Ectodermal cell (in vitro differentiated cells): Measurements from ENCODE around the gene PDLIM7.

Experiments used
- H3K27ac ChIP-seq: 2 replicates; pipeline ENCODE4 v1.7.0; 2013; ENCODE audit warnings: mild to moderate bottlenecking, low read depth, low read length; ENCODE audit not compliant: insufficient read depth, poor library complexity, severe bottlenecking
- H3K27me3 ChIP-seq: 2 replicates; pipeline ENCODE4 v1.7.0; 2013; ENCODE audit warnings: mild to moderate bottlenecking, low read length; ENCODE audit not compliant: insufficient read depth, control insufficient read depth, poor library complexity, severe bottlenecking
- H3K36me3 ChIP-seq: one replicate; pipeline ENCODE4 v1.7.0; 2013; ENCODE audit warnings: low read length; ENCODE audit not compliant: control insufficient read depth, insufficient read depth
- H3K4me1 ChIP-seq: one replicate; pipeline ENCODE4 v1.7.0; 2013; ENCODE audit warnings: low read length; ENCODE audit not compliant: control insufficient read depth, insufficient read depth
- H3K4me3 ChIP-seq: 2 replicates; pipeline ENCODE4 v1.7.0; 2013; ENCODE audit warnings: low read depth, low read length, control low read depth; ENCODE audit not compliant: insufficient read depth
- H3K9me3 ChIP-seq: 2 replicates; pipeline ENCODE4 v1.7.0; 2013; ENCODE audit warnings: mild to moderate bottlenecking, low read length, moderate library complexity; ENCODE audit not compliant: control insufficient read depth
- WGBS, 2 experiments: methylation state at CpG; one replicate each; pipeline ENCODE4 v1.1.7; 2013; ENCODE audit warnings: missing lambda C conversion rate in 2 of 2; 5-methylcytosine and 5-hydroxymethylcytosine counted together

Gene PDLIM7

DNA sequence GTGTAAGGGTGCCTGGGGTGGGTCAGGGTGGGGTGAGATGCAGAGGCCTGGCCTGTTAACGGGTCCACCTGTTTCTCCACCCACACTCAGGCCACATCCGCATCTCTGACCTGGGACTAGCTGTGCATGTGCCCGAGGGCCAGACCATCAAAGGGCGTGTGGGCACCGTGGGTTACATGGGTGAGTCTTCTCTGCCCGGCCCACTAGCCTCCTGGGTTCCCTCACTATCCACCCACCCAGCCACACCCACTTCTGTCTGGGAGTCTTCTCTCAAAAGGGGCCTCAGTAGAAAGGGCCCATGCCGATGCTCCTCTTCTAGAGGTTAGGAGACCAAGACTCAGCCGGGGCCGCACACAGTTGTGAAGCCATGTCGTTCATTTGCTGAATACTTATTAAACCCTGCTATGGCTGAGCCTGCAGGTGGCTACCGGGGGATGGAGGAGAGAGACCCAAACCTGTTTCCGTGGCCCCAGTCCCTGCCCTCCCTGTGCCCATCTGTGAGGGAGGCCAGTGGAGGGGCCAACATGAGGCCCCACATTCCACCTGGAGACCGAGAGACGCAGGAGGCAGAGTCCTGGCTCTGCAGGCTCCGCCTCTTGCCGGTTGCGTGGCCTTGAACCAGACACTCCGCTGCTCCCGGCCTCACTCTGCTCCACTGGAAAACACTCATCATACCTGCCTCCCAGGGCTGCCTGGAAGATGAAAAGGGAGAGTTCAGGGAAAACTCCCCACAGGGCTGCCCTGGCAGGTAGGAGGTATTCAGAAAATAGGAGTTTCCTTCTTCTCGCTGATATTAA, 62.3 kb downstream of the PDLIM7 start:
- no peak overlapping the region for H3K27ac ChIP-seq
- WGBS, 2 experiments: 95% methylated on average over 20 of the region's 20 CpGs
- H3K27me3 ChIP-seq: no peaks in the 10 kb centered on the region
- H3K9me3 ChIP-seq: no peaks in the 10 kb centered on the region
- H3K4me1 ChIP-seq: no peaks in the 10 kb centered on the region
- no peak overlapping the region for H3K4me3 ChIP-seq
- peaks cover 13% of the 10 kb centered on the region for H3K36me3 ChIP-seq

DNA sequence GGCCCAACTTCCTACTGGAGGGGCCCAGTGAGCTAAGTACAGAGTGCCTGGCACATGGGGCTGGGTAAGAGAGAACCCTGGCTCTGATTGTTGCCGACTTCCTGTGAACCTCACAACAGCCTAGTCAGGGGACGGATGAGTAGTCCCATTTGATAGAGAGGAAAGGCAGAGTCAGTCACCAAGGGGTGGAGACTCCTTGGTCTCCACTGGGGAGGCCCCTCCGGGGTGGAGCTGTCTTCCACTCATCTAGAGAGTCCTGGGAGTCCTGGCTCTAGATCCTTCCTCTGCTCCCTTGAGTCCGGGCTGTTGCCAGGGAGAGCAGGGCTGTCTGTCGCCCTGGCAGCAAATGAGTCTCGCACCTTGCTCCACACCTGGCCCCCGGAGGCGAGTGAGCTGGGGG, 63.0 kb downstream of the PDLIM7 start:
- Histone ChIP-seq H3K4me3 (no peak overlapping the region), H3K27me3 (no peaks in the 10 kb centered on the region), H3K27ac (no peak overlapping the region), H3K36me3 (peaks cover 13% of the 10 kb centered on the region), H3K4me1 (no peaks in the 10 kb centered on the region), H3K9me3 (no peaks in the 10 kb centered on the region)
- 95 to 96% methylated on average over 8 of the region's 8 CpGs for WGBS, 2 experiments

DNA sequence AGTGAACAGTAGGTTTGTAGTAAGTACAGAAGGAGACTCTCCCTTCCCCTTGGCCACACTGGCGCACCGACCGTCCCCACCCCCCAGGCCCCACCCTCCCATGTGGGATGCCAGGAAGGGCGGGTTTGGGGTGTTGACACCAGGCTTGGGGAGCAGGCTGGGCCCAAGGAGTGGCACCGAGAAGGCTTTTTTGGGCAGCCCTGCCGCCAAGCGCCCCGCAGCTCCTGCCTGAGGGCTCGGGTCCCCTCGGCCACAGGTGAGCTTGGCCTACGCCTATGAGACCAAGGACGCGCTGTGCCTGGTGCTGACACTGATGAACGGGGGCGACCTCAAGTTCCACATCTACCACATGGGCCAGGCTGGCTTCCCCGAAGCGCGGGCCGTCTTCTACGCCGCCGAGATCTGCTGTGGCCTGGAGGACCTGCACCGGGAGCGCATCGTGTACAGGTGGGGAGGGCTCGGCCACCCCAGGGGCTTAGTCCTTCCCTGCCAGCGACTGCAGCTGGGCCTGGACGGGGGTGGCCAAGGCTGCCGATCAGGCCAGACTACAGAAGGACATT, 63.7 kb downstream of the PDLIM7 start:
- Histone ChIP-seq H3K4me1 (no peaks in the 10 kb centered on the region), H3K9me3 (no peaks in the 10 kb centered on the region), H3K36me3 (peaks cover 13% of the 10 kb centered on the region), H3K4me3 (no peak overlapping the region), H3K27ac (no peak overlapping the region), H3K27me3 (no peaks in the 10 kb centered on the region)
- WGBS, 2 experiments: 96 to 97% methylated on average over 29 of the region's 29 CpGs
